HG03342 (cell line): ENCODE data around the gene NHP2.

Experiments used
- ATAC-seq: cut with Tn5 transposase; IDR thresholded peaks from one replicate; pipeline ENCODE4 v1.9.1; 2021; ENCODE audit warnings: mild to moderate bottlenecking, moderate library complexity; ENCODE audit not compliant: unreplicated experiment

Gene NHP2

DNA sequence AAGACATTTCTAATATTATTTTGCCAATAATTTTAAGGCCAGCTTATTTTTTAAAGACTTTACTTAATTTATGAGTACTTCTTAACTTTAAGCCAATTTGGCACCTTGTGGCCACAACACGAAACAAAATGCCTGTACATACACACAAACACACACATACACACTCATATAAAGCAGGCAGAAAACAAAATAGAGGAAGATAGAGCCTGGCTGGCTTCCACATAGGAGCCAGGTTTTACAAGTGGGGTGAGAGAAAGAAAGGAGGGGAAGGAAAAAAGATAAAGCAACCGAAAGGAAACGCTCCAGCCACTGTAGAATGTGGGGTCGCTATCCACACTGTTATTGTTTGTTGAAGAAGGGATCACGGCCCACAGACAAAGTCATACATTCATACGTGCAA lies 23.1 kb upstream of the NHP2 start:
- ATAC-seq: no peak

- ATAC-seq: no peak
Observed at GRCh38 chr5:178174456-178174855, 20.8 kb upstream of the NHP2 start.

GRCh38 chr5:178170455-178170854 lies 16.8 kb upstream of the NHP2 start:
- ATAC-seq: no peak

DNA sequence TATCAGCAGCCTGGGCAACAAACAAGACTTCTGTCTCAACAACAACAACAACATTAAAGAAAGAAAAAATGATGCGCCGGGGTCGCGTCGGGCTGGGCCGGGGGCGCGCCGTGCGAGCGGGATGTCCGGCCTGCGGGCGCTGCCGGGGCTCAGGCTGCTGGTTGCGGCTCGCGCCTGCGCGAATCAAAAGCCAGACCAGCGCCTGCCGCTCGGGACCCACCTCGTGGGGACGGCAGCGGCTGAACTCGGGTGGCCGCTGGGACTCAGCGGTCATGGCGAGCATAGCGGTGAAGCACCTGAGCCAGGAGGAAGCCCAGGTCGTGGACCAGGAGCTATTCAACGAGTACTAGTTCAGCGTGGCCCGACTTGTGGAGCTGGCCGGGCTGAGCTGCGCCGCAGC lies 11.9 kb upstream of the NHP2 start:
- no peak for ATAC-seq

- ATAC-seq: peak; percentile 92
Observed at GRCh38 chr5:178163772-178164735, 10.4 kb upstream of the NHP2 start.

DNA sequence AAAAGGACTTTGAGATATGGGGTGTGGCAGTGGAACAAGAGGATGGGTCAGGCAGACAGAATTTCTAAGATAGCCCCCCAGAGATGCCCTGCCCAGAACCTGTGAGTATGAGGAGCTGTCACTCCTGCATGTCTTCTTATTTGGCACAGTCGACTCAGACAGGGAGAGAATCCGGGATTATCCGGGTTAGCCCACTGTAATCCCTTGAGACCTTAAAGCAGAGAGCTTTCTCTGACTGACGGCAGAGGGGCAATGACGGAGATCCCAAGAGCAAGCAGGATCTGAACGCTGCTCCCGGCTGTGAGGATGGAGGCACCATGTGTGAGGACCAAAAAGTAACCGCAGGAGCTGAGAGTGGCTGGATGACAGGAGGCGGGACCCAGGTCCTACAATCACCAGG lies 8.8 kb upstream of the NHP2 start:
- no peak for ATAC-seq

GRCh38 chr5:178160176-178160575 lies 6.5 kb upstream of the NHP2 start:
- no peak for ATAC-seq

- ATAC-seq: no peak
Observed at GRCh38 chr5:178155065-178155464, 1.4 kb upstream of the NHP2 start.

DNA sequence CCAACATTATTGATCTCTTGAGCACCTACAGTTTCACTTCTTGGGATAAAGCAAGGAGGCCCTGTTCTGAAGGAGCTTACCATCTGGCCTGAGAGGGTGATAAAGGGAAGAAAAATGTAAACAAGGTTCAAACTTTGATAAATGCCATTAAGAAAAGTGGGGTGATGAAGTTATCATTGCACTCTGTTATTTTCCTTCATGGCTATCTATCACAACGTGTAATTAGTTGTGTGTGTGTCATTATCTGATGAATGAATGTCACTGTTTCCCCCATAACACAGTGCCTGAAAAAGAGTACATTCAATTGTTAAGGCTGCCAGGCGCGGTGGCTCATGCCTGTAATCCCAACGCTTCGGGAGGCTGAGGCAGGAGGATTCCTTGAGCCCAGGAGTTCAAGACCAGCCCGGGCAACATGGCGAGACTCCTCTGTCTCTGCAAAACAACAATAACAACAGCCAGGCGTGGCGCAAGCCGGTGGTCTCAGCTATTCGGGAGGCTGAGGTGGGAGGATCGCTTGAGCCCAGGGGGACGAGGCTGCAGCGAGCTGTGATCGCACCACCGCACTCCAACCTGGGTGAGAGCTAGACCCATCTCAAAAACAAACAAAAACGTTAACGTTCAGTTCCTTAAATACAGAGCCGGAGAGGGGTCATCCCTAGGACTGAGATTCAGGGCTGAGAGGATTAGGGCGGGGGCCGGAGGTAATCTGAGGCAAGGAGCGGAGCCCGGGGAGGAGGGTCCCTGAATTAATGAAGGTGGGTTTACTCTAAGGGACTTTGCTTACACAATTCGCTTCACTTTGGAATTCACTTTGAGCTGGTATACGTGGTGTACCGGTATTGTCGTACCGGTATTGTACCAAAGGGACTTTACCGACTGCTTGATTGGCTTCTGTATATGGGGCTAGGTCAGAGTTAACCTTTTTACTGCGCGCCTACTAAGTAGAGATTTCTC lies 917 bp downstream of the NHP2 start:
- ATAC-seq: no peak

DNA sequence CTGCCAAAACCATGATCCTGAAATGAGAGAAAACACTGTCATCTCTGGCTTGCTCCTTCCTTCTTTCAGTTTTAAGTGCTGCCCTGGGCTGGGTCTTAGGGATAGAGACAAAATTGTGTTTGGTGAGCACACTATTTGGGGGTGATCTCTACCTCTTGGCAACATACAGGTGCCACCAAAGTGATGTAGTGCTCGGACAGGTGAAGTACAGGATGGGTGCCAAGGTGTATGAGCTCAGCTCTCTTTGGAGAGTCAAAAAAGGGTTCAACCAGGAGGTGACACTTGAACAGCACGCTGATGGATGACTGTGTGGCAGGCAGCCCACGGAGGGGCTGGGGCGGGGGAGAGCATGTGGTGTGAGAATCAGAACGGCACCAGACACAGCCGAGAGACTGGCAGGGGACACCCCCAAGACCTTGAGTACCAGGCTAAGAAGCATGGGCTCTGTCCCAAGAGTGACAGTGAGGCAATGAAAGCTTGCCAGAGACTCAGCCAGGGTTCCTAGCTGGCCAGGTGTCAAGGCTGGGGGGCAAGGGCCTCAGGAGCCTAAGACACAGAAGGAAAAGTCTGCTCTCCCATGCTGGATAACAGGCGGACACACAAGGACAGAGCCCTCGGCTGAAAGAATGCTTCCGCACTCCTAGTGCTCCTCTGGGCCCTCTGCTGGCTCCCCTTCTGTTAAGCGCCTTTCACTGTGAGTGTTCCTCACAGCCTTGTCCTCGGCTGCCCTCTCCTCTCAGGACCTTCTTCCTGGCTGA lies 2.5 kb downstream of the NHP2 start:
- no peak for ATAC-seq

DNA sequence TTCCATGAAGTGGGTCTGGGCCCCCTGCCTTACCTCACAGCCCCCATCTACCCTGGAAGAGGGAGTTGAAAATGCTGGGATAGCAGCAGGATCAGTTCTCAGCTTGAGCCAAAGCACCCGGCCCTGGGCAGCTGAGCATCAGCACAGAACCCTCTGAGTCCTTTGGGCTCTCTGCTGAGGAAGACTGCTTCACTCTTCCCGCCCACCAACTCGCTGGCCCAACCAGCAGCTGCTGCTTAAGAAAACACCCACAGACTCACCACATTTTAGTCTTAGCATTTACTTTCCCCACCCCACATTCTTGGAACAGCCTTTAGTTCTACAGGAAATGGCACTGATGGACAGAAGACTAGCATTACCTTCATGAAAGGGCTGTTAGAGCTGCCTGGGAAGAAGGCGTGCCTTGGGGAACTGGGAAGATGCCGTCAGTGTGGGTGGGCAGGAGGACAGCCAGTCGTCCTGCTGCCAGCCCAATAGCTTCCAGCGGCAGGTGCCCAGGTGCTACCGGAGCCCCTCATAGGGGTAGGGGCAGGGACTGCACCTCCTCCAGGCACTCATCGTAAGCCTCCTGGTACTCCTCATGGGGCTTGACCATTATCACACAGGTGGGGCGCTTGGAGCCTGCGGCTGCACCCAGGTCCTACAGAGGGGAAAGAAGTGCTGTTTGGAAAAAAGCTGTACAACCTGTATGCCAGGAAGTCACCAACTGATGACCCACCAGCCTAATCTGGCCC lies 4.3 kb downstream of the NHP2 start:
- ATAC-seq: no peak

DNA sequence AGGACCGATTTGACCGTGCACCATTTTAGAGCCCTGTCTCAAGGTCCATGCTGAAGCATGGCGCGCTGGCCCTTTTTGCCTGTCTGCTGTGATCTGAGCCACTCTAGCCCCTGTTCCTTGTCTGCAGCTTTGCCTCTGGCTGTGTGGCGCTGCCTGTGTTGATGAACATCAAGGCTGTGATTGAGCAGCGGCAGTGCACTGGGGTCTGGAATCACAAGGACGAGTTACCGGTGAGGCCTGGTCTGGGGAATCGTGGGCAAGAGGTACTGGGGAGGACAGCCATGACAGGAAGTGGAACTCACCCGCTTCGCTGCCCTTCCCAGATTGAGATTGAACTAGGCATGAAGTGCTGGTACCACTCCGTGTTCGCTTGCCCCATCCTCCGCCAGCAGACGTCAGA lies 6.3 kb downstream of the NHP2 start:
- ATAC-seq: no peak

DNA sequence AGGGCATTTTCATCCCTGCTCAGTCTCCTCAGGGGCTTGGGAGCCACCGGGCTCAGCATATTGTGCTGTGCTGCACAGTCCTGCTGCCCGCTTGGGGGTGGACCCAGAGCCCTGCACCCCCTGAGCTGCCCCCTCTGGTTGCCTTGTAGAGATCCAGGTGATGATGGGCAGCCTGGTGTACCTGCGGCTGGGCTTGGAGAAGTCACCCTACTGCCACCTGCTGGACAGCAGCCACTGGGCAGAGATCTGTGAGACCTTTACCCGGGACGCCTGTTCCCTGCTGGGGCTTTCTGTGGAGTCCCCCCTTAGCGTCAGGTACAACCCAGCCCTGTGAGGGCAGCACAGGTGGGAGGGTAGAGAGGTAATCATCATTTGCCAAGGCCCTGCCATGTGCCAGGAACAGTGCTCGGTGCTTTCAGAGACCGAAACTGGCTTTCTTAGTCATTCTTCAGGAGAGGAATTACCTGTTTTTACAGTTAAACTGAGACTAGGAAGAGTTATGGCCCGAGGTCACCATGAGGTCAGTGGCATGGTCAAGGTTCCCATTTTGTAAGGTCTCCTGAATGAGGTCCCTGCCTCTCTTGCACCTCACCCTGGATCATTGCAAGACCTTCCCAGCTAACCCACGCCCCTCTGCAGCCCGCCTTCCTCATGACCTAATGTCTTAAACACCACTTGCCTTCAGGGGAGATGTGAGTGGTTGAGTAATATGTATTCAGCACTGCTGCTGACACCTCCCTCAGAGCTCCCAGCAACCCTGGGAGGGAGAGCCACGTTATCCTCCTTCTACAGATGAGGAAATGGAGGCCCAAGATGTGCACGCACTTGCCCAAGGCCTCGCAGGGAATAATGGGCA lies 7.5 kb downstream of the NHP2 start:
- peak; percentile 73 for ATAC-seq

GRCh38 chr5:178143901-178144300 lies 9.8 kb downstream of the NHP2 start:
- ATAC-seq: no peak

GRCh38 chr5:178143246-178143645 lies 10.4 kb downstream of the NHP2 start:
- ATAC-seq: no peak

GRCh38 chr5:178142642-178143041 lies 11.0 kb downstream of the NHP2 start:
- no peak for ATAC-seq

DNA sequence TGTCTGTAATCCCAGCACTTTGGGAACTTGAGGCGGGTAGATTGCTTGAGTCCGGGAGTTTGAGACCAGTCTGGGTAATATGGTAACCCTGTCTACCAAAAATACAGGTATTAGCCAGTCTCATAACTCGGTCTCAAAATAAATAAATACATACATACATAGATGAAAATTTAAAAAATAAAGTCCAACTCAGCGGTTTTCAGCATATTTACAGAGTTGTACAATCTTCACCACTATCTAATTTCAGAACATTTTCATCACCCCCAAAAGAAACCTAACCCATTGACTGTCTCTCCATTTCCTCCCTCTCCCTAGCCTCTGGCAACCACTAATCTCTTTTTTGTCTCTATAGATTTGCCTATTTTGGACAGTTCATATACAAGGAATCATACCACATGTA lies 12.1 kb downstream of the NHP2 start:
- ATAC-seq: no peak

DNA sequence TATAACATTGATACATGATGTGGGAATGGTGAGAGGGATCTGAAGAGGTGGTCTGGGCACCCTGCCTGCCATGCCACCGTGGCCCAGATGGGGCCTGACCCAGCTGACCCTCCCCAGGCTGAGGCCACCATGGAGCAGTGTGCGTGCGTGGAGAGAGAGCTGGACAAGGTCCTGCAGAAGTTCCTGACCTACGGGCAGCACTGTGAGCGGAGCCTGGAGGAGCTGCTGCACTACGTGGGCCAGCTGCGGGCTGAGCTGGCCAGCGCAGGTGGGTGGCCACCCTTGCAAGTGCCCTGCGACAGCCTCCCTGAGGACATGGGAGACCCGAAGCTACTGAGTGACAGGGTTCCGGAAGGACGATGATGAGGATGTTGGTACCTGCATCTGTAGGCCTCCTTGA lies 15.7 kb downstream of the NHP2 start:
- no peak for ATAC-seq

GRCh38 chr5:178136990-178137389 lies 16.7 kb downstream of the NHP2 start:
- no peak for ATAC-seq
